Heart left ventricle (tissue), 16 donors: ENCODE results near the gene ZNF775. TPM values are rescaled to one million over a fixed set of nuclear protein-coding genes. Genes with fewer than 3 reads are reported as not detected.

Experiments used
- ATAC-seq, 4 donors: fragments of 200-7000 bp; cut with Tn5 transposase; one replicate each; pipeline ENCODE4 v1.9.1; 2020 to 2022; ENCODE audit warnings: moderate library complexity in 4 of 4, mild to moderate bottlenecking in 3 of 4, moderate number of reproducible peaks in 1 of 4
- DNase-seq, 5 donors: peaks; one replicate each; pipeline ENCODE4 v3.0.0-alpha.2; 2020
- H3K27ac ChIP-seq, 12 donors: fragments of 200-600 bp; sonication (generic) in 4 of 12; one replicate each; pipeline versions ENCODE4 v1.5.0 to v1.8.0; 2016 to 2022; ENCODE audit warnings: mild to moderate bottlenecking in 2 of 12
- H3K27me3 ChIP-seq, 9 donors: fragments of 200-600 bp; sonication (generic) in 2 of 9; one replicate each; pipeline versions ENCODE4 v1.5.1 to v1.8.0; 2016 to 2022; ENCODE audit warnings: mild to moderate bottlenecking in 3 of 9
- H3K36me3 ChIP-seq, 9 donors: fragments of 200-600 bp; sonication (generic) in 2 of 9; one replicate each; pipeline versions ENCODE4 v1.5.0 to v1.8.0; 2018 to 2022; ENCODE audit warnings: mild to moderate bottlenecking in 2 of 9
- H3K4me1 ChIP-seq, 12 donors: fragments of 200-600 bp; sonication (generic) in 4 of 12; one replicate each; pipeline versions ENCODE4 v1.5.0 to v1.8.0; 2016 to 2022; ENCODE audit warnings: mild to moderate bottlenecking in 3 of 12
- H3K4me3 ChIP-seq, 12 donors: fragments of 200-600 bp; sonication (generic) in 4 of 12; one replicate each; pipeline versions ENCODE4 v1.5.0 to v1.8.0; 2017 to 2022; ENCODE audit warnings: mild to moderate bottlenecking in 9 of 12, moderate library complexity in 4 of 12
- H3K9me3 ChIP-seq, 12 donors: fragments of 200-600 bp; sonication (generic) in 4 of 12; one replicate each; pipeline versions ENCODE4 v1.5.0 to v1.8.0; 2016 to 2022; ENCODE audit warnings: mild to moderate bottlenecking in 1 of 12
- POLR2A ChIP-seq, 2 donors: fragments of 450-650 bp; IDR thresholded peaks; one replicate each; pipeline ENCODE4 v1.6.1; 2017; ENCODE audit warnings: antibody characterized with exemption in 2 of 2, mild to moderate bottlenecking in 2 of 2, moderate library complexity in 2 of 2
- WGBS, 4 donors: extraction: QIAGEN DNeasy Blood & Tissue Kit in 2 of 4; methylation state at CpG; one replicate each; pipeline versions ENCODE4 v1.1.5 to v1.1.7; 2013 to 2018; 5-methylcytosine and 5-hydroxymethylcytosine counted together
- intact Hi-C, 10 donors: fragments of 100-400 bp; cut with DNase I; formaldehyde crosslinking; loops; one replicate each; pipeline versions ENCODE4 v1.11.1 to v1.14.2; 2022
- polyA plus RNA-seq, 2 donors: library from polyadenylated mRNA; stranded (reverse); fragments of 200-250 nt; gene quantifications; one replicate each; pipeline ENCODE4 v1.2.3, GENCODE V29; 2013
- total RNA-seq, 9 donors: library from RNA; depleted of rRNA in 2 of 9; stranded (reverse); fragments of >200 nt in 2 of 9; fragmentation: NEBNext Ultra II Directional in 3 of 9; extraction: Animal tissue kit (Norgen Biotek cat#: 25700) in 3 of 9; gene quantifications; one replicate each; pipeline versions ENCODE4 v1.1.0 to v1.2.4, GENCODE V29; 2016 to 2023
- TF ChIP-seq, protein P1 (sequence below), 12 donors: fragments of 200-600 bp; sonication (generic) in 4 of 12; IDR thresholded peaks; one replicate each; pipeline versions ENCODE4 v1.5.0 to v1.8.0; 2018 to 2022; ENCODE audit warnings: antibody characterized with exemption in 12 of 12, mild to moderate bottlenecking in 5 of 12
- donor health status: ischemic (EF 13 %, LVEDD 7.1; RV severe dilation, severe dysfunction).
- donor health status: healthy with polysubstance abuse.
- donor health status: DM: no; HTN: yes; CAD: no.
- donor health status: DM: no; HTN: no; CAD: no.
- donor health status: ischemic (EF 25% LVEDD 6.9; RV normal size, moderate dysfunction).
- donor health status: ischemic (EF 25% LVEDD 5.7; RV mildly dilated, moderate dysfunction).
- donor health status: healthy.
- donor health status: DM: yes; HTN: yes; CAD: no.
- donor health status: ischemic (EF 35%, LVEDD 5.7; RV mildly dilated, moderate dysfunction).
- donor health status: nonischemic (EF 11% LVEDD 7.7; RV severe dilation, severe dysfunction).
- donor health status: DM: yes; HTN: yes; CAD: no.
- donor health status: PGD.
- donor health status: ischemic (EF 29% LVEDD 5.4; RV normal size, mild dysfunction).
- donor health status: nonischemic (EF 23%, LVEDD 6.1; RV moderate dilation, normal function).

The ZNF775 gene
- total and polyA plus RNA-seq, 11 donors, result 1.8 to 5.0 (median 3.3) TPM

- ATAC-seq (no peak), DNase-seq (peak in 1 of 5 donors; percentile 12)
- intact Hi-C loops, result loop anchor here in 1 of 10 donors (10.0 kb wide), 1 partner anchor 131 kb away; no protein-coding TSS in a partner anchor
- H3K9me3 ChIP-seq, result no peaks in the 10 kb centered on the region
- H3K27me3 ChIP-seq, result no peaks in the 10 kb centered on the region
- no peak overlapping the region for H3K27ac ChIP-seq
- H3K4me1 ChIP-seq, result no peaks in the 10 kb centered on the region
- no peak overlapping the region for H3K4me3 ChIP-seq
- no peak for TF ChIP-seq POLR2A (IDR thresholded peaks at IDR 0.05)
- TF ChIP-seq, protein P1, sequence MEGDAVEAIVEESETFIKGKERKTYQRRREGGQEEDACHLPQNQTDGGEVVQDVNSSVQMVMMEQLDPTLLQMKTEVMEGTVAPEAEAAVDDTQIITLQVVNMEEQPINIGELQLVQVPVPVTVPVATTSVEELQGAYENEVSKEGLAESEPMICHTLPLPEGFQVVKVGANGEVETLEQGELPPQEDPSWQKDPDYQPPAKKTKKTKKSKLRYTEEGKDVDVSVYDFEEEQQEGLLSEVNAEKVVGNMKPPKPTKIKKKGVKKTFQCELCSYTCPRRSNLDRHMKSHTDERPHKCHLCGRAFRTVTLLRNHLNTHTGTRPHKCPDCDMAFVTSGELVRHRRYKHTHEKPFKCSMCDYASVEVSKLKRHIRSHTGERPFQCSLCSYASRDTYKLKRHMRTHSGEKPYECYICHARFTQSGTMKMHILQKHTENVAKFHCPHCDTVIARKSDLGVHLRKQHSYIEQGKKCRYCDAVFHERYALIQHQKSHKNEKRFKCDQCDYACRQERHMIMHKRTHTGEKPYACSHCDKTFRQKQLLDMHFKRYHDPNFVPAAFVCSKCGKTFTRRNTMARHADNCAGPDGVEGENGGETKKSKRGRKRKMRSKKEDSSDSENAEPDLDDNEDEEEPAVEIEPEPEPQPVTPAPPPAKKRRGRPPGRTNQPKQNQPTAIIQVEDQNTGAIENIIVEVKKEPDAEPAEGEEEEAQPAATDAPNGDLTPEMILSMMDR (IDR thresholded peaks at IDR 0.05), result no peak
- WGBS, 4 donors, result 80 to 93% (median 89%) methylated on average over 18 to 19 of the region's 19 CpGs
- peaks cover 0 to 6% (median 0%) of the 10 kb centered on the region in 9 donors for H3K36me3 ChIP-seq
Observed at GRCh38 chr7:150415161-150416153, 36.3 kb downstream of the ZNF775 start.

- DNase-seq (peak in 1 of 5 donors; percentile 7), ATAC-seq (no peak)
- Histone ChIP-seq H3K9me3 (no peaks in the 10 kb centered on the region), H3K4me3 (no peak overlapping the region), H3K36me3 (no peaks in the 10 kb centered on the region), H3K4me1 (peaks cover 0 to 6% (median 0%) of the 10 kb centered on the region in 12 donors), H3K27ac (no peak overlapping the region), H3K27me3 (no peaks in the 10 kb centered on the region)
- TF ChIP-seq, protein P1 (IDR thresholded peaks at IDR 0.05), result no peak
- TF ChIP-seq POLR2A (IDR thresholded peaks at IDR 0.05), result no peak
- intact Hi-C loops, result loop anchor here in 1 of 10 donors (10.0 kb wide), 1 partner anchor 132 kb away; no protein-coding TSS in a partner anchor
- WGBS, 4 donors, result 93 to 96% (median 95%) methylated on average over 9 to 10 of the region's 10 CpGs
Observed at GRCh38 chr7:150417239-150417638, 38.1 kb downstream of the ZNF775 start.

GRCh38 chr7:150417863-150418262, 38.7 kb downstream of the ZNF775 start:
- DNase-seq (peak in 1 of 5 donors; percentile 4), ATAC-seq (no peak)
- 92 to 98% (median 95%) methylated on average over 6 of the region's 6 CpGs for WGBS, 4 donors
- Histone ChIP-seq H3K9me3 (no peaks in the 10 kb centered on the region), H3K27ac (no peak overlapping the region), H3K36me3 (no peaks in the 10 kb centered on the region), H3K4me3 (no peak overlapping the region), H3K4me1 (peaks cover 0 to 6% (median 0%) of the 10 kb centered on the region in 12 donors), H3K27me3 (no peaks in the 10 kb centered on the region)
- TF ChIP-seq POLR2A (IDR thresholded peaks at IDR 0.05), result no peak
- TF ChIP-seq, protein P1 (IDR thresholded peaks at IDR 0.05), result no peak
- intact Hi-C loops, result loop anchor here in 1 of 10 donors (10.0 kb wide), 1 partner anchor 133 kb away; no protein-coding TSS in a partner anchor

DNA sequence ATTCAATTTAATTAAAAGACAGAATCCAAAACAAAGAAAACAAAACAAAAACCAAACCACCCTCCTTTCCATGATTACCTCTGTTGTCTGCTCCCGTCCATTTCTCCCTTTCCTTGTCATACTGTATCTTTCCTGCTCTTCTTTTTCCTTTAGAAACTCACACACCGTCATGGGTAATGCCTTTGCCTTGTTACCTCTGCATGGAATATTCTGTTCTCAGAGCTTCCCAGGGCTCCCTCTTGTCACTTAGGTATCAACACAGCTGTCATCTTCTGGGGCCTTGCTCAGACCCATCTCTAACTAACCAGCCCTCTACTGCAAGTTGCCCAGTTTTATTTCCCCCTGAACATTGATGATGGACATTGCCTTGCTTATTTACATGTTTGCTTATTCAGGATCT, 41.1 kb downstream of the ZNF775 start:
- Histone ChIP-seq H3K4me1 (peaks cover 0 to 6% (median 0%) of the 10 kb centered on the region in 12 donors), H3K36me3 (no peaks in the 10 kb centered on the region), H3K27me3 (no peaks in the 10 kb centered on the region), H3K27ac (no peak overlapping the region), H3K4me3 (no peak overlapping the region), H3K9me3 (no peaks in the 10 kb centered on the region)
- no peak for TF ChIP-seq POLR2A (IDR thresholded peaks at IDR 0.05)
- TF ChIP-seq, protein P1 (IDR thresholded peaks at IDR 0.05), result no peak
- 73 to 83% (median 79%) methylated on average over 2 of the region's 2 CpGs for WGBS, 4 donors
- intact Hi-C loops, result loop anchor here in 9 of 10 donors (2.0 to 5.0 kb wide), 3 partner anchors 63 to 133 kb away; no protein-coding TSS in a partner anchor
- peak in 1 of 5 donors; percentile 6 for DNase-seq
- ATAC-seq, result no peak
